ENCODE data around the gene ADAMTS8. TPM values are rescaled to one million over a fixed set of nuclear protein-coding genes. Genes with fewer than 3 reads are reported as not detected.

The ADAMTS8 gene
- total RNA-seq, 1 experiment from 2014 or later: not detected

DNA sequence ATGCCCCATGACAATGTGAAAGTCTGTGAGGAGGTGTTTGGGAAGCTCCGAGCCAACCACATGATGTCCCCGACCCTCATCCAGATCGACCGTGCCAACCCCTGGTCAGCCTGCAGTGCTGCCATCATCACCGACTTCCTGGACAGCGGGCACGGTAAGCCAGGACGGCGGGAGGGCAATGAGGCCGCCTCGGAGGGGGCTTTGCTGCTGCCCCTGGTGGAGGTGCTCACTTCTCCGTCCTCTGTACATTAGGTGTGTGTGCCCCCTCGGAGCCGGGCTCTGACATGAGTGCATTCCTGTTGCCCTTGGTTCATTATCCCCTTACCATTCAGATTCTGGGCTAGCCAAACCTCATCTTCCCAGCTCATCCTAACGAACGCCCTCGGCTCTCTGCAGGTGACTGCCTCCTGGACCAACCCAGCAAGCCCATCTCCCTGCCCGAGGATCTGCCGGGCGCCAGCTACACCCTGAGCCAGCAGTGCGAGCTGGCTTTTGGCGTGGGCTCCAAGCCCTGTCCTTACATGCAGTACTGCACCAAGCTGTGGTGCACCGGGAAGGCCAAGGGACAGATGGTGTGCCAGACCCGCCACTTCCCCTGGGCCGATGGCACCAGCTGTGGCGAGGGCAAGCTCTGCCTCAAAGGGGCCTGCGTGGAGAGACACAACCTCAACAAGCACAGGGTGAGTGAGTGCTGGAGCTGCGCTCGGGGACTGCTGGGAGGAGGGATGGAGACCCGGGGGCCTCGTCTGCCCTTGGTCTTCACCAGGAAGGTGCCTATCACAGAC is 33.9 kb upstream of the ADAMTS8 start:
- no peak for DNase-seq (ENCODE audit: low read depth)

DNA sequence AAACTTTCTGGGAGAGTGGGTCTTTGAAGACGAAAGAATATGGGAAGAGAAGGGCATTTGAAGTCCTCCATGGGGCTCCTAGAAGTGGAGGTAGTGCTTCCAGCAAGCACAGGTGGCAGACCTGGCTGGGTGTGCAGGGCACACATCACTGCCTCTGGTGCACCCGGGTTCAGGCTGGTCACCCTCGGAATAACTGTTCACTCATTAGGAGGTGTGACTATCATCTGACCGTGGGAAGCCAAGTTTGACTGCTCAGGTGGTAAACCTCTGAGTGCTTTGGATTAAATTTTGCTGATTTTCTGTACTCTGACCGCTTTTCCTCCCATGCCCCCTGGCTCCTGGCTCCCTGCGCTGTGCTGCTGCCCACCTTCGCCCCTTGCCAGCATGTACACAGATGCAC is 31.1 kb upstream of the ADAMTS8 start:
- DNase-seq (ENCODE audit: low read depth): no peak

DNA sequence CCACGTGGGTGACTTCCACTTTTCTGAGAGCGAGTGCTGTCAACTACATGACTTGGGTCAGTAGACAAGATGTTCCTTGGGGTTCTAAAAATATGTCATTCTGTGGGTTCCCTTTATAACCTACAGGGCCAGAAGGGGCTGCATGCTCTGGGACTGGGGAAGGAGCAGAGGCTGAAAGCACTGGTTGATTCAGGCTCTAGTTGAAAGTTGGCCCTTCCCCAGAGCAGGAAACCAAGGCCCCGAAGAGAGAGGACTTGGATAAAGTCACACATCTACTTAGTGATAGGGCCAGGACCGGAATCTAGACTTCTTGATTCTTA is 30.0 kb upstream of the ADAMTS8 start:
- no peak for DNase-seq (ENCODE audit: low read depth)

DNA sequence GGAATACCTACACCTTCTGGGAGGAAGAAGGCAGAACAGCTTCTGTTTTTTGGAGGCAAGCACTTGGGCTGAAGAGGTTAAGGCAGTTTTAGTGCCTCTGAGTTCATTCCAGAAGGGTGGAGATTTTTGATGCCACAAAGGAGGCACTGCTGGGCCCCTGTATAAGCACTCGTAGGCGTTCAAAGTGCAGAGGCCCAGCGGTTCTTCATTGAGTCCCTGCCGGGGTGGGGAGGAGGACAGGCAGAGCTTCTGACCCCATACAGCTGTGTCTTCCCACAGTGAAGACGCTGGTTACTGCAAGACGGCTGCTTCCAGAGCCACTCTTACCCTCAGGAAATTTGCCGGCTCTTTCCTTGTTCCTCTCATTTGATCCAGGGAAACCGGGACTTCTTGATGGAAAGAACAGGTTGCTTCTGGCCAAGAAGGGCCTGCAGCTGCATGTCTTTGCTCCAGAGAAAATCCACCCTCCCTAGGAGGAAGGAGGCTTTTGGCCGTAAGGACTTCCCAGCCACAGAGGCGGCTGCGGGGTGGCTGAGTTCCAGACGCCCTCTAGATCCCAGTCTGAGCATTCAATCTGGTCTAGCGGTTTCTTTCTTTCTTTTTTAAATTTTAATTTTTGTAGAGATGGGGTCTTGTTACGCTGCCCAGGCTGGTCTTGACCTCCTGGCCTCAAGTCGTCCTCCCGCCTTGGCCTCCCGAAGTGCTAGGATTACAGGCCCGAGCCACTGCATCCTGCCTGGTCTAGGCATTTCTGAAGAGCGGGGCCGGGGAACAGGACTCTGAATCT is 29.4 kb upstream of the ADAMTS8 start:
- no peak for DNase-seq (ENCODE audit: low read depth)

DNA sequence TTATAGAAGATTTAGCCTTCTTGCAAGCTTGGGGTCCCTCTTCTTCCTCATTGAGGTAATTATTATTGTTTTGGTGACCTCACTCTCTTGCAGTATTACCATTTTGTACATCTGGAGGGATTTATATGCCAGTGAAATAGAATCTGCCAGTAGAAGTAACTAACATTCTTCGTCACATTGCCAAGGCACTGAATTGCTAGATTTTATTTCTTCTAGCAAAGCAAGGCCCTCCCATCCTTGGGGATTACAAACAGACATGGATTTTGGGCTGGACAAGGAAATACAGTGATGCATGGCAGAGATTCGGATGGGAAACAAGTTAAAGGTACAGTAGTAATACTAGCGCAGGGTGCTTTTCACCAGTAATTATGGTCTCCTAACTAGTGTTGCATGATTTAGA is 27.9 kb upstream of the ADAMTS8 start:
- no peak for DNase-seq (ENCODE audit: low read depth)

DNA sequence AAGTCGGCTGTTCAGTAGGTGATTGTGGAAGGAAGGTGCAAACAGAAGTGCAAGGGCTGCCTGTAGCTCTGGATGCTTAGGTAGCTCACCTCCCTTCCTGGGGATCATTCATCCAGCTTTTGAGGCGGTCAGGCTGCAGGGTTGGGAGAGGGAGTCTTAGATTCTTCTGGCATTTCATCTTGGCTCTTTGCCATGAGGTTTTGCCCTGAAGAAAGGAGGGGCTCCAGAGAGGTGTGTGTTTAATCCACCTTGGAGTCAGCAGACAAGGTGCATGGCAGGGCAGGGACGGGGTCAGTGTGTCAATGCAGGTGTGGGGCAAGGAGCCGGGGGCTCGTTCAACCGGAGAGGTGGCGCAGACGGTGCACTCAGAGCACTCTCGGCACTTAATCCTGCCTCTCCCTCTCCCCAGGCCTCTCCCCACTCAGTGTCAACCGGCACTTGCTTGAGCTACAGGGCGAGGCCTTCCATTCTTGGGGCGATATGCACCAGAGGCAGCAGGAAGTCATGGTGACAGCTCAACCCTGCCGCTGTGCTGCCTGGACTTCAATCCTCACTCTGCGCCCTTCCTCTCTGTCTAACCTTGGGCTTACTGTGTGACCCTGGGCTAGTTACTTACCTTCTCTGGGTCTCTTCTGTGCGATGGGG is 27.2 kb upstream of the ADAMTS8 start:
- no peak for DNase-seq (ENCODE audit: low read depth)

DNA sequence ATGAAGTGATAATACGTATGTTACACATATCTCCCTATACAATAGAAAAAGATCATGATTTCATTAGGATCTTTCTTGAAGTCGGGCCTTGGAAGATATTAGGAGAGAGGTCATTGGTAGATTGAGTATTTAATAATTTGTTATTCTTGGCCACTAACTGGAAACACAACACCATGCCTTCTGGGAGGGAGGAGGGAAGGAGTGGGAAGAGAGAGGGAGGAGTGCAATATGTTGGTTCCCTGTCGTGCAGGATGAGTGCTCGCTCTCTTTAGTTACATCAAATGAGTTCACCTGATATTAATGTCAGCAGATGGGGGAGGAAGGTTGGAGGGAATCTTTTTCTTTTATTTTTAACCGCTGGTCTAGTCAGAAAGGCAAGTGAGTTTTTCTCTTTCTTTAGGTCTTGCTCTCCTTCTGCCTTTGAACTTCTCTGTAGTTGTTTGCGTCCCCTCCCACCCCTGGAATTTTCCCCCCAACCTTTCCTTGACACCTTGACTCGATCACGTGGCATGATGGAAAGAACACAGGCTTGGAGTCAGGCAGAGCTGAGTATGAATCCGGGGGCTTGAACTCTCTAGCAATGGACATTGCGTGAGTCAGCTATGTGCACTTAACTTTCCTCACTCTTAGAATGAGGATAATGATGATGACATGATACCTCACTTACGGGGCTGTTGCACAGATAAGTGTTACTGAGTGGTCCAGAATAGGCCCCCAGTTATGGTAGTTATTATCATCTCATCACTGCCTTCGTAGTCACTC is 26.3 kb upstream of the ADAMTS8 start:
- DNase-seq (ENCODE audit: low read depth): no peak

DNA sequence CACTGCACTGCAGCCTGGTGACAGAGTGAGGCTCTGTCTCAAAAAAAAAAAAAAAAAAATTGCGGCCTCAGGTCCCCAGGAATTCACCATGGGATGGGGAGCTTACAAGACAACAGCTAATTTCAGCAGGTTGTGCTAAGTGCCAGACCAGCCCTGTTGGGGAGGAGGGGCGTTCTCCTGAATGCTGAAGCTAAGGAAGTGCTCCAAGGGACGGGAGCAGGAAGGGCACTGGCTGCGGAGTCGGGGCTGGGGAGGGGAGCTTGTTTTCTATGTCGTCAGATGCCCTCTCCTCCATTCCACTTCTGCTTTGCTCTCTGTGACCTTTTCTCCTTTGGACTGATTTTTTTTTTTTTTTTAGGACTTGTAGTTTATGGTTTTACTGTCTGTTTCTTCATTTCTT is 24.5 kb upstream of the ADAMTS8 start:
- DNase-seq (ENCODE audit: low read depth): no peak

DNA sequence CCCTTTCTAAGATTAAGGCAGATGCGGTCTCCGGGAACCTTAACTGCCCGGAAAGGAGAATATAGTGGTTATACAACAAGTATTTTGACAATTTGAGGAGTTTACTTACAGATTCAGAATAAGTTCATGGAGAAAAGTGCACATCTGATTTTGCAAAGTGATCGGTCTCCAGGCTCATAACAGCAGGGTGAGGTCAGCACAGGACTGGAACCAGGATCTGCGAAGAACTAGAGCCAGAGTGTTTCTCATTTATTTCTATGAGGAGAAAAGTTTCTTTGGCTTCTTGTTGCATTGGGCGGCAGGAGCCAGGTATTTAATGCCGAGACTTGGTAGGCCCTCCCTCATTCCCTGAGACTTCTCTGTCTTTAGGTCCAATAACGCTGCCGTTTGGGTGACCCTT is 23.8 kb upstream of the ADAMTS8 start:
- DNase-seq (ENCODE audit: low read depth): no peak

DNA sequence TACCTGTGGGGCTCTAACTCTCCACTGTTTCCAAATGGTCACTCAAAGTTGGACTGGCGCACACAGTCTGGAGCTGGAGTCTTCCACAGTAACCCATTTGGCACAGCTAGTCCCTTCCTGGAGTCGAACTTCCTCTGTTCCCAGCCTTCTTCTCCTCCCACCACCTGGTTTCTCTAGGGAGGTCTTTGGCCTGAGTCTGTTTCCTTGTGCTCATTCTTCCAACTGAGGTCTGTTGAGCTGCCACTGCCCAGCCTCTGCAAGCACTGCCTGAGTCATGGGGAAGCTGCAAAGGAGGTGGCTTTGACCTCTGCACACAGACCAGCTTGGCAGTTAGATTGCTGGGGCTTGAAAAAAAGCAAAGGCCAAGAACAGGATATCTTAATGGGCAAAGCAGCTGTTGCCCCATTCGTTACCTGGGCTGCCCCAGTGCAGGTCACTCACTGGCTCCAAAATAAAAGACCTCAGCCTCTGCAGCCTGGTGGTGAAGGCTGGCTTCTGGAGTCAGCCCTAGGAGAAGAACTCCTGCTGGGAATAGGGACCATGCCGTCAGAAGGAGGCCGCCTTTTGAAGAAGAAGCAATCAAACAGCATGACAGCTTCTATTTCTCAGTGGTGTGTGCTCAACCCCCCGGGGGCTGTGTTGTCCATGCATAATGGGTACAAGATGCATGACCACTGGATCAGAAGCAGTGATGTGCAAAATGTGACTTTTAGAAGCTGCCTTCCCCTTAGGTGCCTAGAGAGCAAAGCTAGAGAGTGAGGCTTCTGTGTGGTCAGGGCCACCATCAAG is 23.0 kb upstream of the ADAMTS8 start:
- peak; percentile 13 for DNase-seq (ENCODE audit: low read depth)

DNA sequence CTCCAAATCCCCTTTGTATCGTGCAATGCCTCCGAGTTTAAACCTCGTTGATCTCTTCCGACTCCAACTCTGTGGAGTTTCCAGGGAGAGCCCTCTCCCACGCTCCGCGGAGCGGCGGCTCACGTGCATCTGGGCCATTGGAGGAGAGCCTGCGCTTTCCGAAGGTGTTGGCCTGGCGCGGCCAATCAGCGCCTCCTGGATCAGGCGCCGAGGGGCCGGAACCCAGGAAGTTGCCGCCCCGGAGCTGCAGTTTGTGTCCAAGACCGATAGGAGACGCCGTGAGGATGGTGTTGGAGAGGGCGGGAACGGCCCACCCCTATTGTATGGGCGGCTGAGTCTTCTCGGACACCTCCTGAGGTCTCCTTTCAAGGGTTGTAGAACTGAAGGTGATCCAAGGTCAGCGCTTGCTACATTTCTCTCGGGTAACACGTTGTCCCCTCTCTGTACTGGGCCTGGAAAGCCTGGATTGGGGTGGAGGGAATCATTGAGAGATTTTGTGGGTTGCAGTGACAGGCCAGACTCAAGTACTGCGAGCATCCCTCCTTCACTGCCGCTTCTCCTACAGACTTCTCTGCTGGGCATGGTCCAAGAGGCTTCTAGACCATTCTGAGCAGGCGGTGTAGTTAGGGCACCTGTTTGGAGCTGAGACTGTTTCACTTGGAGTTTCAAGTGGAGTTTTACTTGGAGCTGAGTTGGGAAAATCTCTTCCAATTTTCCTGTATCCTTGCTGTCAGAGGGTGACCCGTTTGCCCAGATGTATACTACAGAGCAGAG is 21.8 kb upstream of the ADAMTS8 start:
- DNase-seq (ENCODE audit: low read depth): no peak

DNA sequence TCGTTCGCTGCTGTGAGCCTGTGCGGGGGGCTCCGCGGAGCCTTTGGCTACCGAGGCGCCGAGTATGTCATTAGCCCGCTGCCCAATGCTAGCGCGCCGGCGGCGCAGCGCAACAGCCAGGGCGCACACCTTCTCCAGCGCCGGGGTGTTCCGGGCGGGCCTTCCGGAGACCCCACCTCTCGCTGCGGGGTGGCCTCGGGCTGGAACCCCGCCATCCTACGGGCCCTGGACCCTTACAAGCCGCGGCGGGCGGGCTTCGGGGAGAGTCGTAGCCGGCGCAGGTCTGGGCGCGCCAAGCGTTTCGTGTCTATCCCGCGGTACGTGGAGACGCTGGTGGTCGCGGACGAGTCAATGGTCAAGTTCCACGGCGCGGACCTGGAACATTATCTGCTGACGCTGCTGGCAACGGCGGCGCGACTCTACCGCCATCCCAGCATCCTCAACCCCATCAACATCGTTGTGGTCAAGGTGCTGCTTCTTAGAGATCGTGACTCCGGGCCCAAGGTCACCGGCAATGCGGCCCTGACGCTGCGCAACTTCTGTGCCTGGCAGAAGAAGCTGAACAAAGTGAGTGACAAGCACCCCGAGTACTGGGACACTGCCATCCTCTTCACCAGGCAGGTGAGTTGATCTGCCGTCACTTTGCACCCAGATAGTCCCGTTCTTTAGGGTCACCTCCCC is 21.0 kb upstream of the ADAMTS8 start:
- DNase-seq (ENCODE audit: low read depth): no peak

DNA sequence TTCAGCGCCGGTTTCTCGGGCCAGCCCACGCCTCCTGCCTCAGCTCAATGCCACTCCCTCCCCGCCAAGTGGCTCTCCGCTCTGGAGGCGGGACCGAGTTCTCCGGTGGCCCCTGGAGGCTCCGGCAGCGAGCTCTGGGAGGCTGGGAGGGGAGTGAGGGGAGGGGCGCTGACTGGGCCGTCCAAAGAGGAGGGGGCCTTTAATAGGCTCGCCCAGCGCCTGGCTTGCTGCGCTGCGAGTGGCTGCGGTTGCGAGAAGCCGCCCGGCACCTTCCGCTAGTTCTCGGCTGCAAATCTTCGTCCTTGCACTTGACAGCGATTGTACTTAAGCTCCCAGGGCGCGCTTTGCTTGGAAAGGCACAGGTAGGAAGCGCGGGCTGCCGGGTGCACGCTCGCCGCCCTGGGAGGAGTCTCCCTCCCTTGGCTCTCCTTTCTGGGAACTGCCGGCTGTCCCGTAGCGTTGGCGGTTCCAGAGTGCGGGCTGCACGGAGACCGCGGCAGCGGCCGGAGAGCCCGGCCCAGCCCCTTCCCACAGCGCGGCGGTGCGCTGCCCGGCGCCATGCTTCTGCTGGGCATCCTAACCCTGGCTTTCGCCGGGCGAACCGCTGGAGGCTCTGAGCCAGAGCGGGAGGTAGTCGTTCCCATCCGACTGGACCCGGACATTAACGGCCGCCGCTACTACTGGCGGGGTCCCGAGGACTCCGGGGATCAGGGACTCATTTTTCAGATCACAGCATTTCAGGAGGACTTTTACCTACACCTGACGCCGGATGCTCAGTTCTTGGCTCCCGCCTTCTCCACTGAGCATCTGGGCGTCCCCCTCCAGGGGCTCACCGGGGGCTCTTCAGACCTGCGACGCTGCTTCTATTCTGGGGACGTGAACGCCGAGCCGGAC is 20.3 kb upstream of the ADAMTS8 start, which contains the start of gene ADAMTS15:
ADAMTS15 (plus strand) TSS at position 230 of the 894 bp plus-strand sequence; CDS start at position 559, 329 bp downstream.
- DNase-seq (ENCODE audit: low read depth): peak; percentile 23

DNA sequence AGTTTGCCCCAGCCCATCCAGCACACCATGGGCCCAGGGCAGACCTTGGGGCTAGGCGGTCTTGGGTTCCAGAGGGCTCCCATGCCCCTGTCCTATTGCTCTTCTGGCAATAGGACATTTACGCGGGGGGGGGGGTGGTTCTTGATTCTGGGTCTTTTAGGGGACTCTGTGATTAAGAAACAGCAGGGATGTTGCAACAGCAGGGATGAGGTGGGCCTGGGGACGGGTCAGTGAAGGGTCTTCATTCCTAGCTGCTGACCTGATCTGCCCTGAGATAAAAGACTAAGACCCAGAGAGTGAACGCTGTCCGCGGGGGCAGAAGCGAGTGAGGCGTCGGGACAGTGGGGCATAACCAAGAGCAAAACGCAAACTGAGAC is 19.6 kb upstream of the ADAMTS8 start:
- no peak for DNase-seq (ENCODE audit: low read depth)

DNA sequence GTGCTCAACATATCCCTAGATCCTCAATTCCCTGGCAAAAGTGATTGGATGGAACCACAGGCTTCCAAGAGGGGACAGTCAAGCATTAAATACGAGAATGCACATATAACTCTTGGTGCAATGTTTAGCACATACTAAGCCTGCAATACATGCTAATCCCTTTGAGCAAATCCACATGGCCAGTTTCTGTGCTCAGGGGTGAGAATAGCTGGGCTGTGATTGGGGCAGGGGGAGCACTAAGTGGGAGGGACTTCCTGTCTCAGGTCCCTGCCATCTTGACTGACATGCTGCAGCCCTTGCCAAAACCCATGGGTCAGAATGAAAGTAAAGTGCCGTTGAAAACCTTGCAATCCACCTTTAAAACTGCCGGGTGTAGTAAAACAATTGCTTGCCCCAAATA is 17.4 kb upstream of the ADAMTS8 start:
- no peak for DNase-seq (ENCODE audit: low read depth)

DNA sequence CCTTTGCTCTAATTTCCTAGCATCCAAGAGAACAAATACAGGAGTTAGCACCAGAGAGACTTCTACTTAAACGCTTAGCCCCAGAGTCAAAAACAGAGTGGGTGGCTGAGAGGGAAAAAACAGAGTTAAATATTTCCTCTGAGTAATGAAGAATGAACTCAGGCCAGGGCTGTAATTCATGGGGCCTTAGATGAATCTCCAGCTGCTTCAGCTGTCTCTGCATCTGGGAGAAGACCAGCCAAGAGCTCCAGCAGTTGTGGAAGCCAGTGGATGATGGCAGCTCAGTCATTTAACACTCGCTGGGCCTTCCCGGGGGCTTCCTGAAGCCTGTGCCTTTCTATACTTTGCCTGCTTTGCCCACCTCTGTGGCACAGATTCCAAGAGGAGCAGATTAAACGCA is 14.3 kb upstream of the ADAMTS8 start:
- DNase-seq (ENCODE audit: low read depth): no peak

DNA sequence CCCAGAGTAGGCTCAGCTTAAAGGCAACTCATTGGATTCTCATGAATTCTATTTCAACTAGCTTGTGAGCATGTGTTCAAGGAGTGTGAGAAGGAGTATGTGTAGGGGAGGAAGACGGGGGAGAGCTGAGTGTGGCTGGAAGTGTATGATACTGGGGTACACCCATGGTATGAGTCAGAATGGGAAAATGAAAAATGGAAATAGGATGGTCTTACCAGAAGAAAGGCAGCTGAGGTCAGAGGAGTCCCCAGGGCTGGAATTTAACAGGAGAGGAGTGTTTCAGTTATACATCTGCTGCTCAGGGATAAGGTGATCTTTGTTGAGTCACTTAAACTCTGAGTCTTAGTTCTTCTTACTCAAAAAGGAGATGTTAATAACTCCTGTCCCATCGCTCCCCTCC is 13.3 kb upstream of the ADAMTS8 start:
- DNase-seq (ENCODE audit: low read depth): no peak

DNA sequence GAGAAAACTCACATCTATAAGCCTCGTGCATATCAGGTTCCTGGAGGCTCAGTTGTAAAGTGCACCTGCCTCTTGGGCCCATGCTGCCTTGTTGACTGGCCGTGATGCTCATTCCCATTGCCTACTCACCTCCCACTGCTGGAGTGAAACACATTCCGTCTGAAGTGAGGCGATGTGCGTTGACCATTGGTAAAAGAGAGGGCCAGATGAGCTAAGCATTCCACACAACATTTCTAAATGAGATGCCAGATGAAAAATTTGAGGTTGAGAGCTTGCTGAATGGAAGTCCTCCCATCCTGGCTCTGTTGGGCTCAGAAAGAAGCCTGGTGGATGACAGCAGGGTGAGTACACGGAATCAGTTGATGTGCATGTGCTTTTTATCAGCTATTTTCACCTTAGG is 11.5 kb upstream of the ADAMTS8 start:
- no peak for DNase-seq (ENCODE audit: low read depth)

DNA sequence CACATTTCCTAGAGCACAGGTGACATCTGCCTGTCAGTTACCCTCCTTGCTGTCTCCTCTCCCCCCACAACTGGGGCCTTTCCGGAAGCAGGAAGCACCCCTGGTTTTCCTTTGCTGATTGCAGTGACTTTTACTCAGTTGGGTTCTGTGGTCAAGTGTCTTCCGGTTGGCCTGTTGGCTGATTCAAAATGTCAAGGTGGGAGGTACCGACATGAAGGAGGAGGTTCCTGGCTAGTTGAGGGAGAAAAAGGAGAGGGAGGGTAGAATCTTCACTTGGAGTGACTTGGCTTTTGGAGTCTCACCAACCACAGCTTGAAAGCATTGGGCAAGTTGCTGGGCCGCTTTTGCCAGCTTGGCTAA is 10.7 kb upstream of the ADAMTS8 start:
- no peak for DNase-seq (ENCODE audit: low read depth)

All from HT1080 (cell line).